MM.1S (cell line): Measurements from ENCODE around the gene ARMC2.

Experiments
- DNase-seq: peaks from one replicate; pipeline ENCODE4 v3.0.0-alpha.2; 2015
- H2AFZ ChIP-seq: fragments of 300-600 bp; sonication (generic); 2 replicates; pipeline ENCODE4 v1.6.0; 2016; ENCODE audit warnings: antibody characterized with exemption, low read length
- H3F3A ChIP-seq: fragments of 300-600 bp; sonication (generic); 2 replicates; pipeline ENCODE4 v1.6.1; 2016; ENCODE audit warnings: mild to moderate bottlenecking, antibody characterized with exemption, low read length, moderate library complexity, mixed read lengths; ENCODE audit not compliant: insufficient read depth
- H3K27ac ChIP-seq: fragments of 300-600 bp; sonication (generic); 2 replicates; pipeline ENCODE4 v1.5.1; 2016; ENCODE audit warnings: mild to moderate bottlenecking, low read length
- H3K27me3 ChIP-seq: fragments of 300-600 bp; sonication (generic); replicated peaks from 2 replicates; pipeline ENCODE4 v1.6.0; 2016; ENCODE audit warnings: low read length; ENCODE audit not compliant: insufficient read depth
- H3K36me3 ChIP-seq: fragments of 300-600 bp; sonication (generic); replicated peaks from 2 replicates; pipeline ENCODE4 v1.6.1; 2016; ENCODE audit warnings: mild to moderate bottlenecking, low read length, mixed read lengths; ENCODE audit not compliant: insufficient read depth
- H3K4me1 ChIP-seq: fragments of 300-600 bp; sonication (generic); 2 replicates; pipeline ENCODE4 v1.6.1; 2016; ENCODE audit warnings: low read length, mixed read lengths
- H3K4me2 ChIP-seq: fragments of 300-600 bp; sonication (generic); 2 replicates; pipeline ENCODE4 v1.6.0; 2016; ENCODE audit warnings: low read depth, low read length
- H3K4me3 ChIP-seq: fragments of 300-600 bp; sonication (generic); 2 replicates; pipeline ENCODE4 v1.5.1; 2016; ENCODE audit warnings: low read length, mixed read lengths
- H3K79me2 ChIP-seq: fragments of 300-600 bp; sonication (generic); 2 replicates; pipeline ENCODE4 v1.6.1; 2016; ENCODE audit warnings: mixed run types, low read length, mixed read lengths
- H3K9ac ChIP-seq: fragments of 300-600 bp; sonication (generic); 2 replicates; pipeline ENCODE4 v1.6.1; 2016; ENCODE audit warnings: low read length, mixed read lengths
- H3K9me2 ChIP-seq: fragments of 300-600 bp; sonication (generic); replicated peaks from 2 replicates; pipeline ENCODE4 v1.6.1; 2016; ENCODE audit warnings: mild to moderate bottlenecking, low read length, mixed read lengths; ENCODE audit not compliant: insufficient read depth
- H3K9me3 ChIP-seq: fragments of 300-600 bp; sonication (generic); replicated peaks from 2 replicates; pipeline ENCODE4 v1.6.1; 2016; ENCODE audit warnings: mild to moderate bottlenecking, low read length, mixed read lengths; ENCODE audit not compliant: insufficient read depth
- H4K20me1 ChIP-seq: fragments of 300-600 bp; sonication (generic); 2 replicates; pipeline ENCODE4 v1.6.1; 2016; ENCODE audit warnings: mild to moderate bottlenecking, low read length, moderate library complexity, mixed read lengths; ENCODE audit not compliant: insufficient read depth
- CTCF ChIP-seq: fragments of 300-600 bp; sonication (generic); IDR thresholded peaks from 2 replicates; pipeline ENCODE4 v1.5.1; 2016; ENCODE audit warnings: antibody characterized with exemption, low read length, mixed read lengths
- EZH2 ChIP-seq: fragments of 300-600 bp; sonication (generic); optimal IDR thresholded peaks from 2 replicates; pipeline ENCODE3; 2017; ENCODE audit warnings: low read depth, mild to moderate bottlenecking, antibody characterized with exemption, low read length, mixed read lengths
- EZH2phosphoT487 ChIP-seq: fragments of 300-600 bp; sonication (generic); IDR thresholded peaks from 2 replicates; pipeline ENCODE4 v1.6.1; 2018; ENCODE audit warnings: antibody characterized with exemption, low read length

ARMC2 gene

DNA sequence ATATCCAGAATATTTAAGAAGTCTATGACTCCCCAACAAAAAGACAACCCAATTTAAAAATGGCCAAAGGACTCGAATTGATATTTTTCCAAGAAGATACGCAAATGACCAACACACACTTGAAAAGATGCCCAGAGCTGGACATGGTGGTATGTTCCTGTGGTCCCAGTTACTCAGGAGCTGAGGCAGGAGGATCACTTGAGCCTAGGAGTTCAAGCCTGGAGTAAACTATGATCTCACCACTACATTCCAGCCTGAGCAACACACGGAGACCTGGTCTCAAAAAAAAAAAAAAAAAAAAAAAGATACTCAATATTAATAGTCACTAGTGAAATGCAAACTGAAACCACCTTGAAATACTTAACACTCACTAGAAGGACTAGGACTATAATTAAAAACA lies 12.2 kb upstream of the ARMC2 start:
- Histone ChIP-seq H3K9ac (no peak overlapping the region), H3K79me2 (peaks cover 26% of the 10 kb centered on the region), H3K4me3 (no peak overlapping the region), H2AFZ (no peak overlapping the region), H3K4me1 (peaks cover 44% of the 10 kb centered on the region), H3K4me2 (peak overlapping the region; percentile 32; the same call in 1 of the 2 replicates), H3K27ac (no peak overlapping the region), H3K9me3 (no peaks in the 10 kb centered on the region), H3K9me2 (no peaks in the 10 kb centered on the region), H4K20me1 (no peaks in the 10 kb centered on the region), H3F3A (peaks cover 19% of the 10 kb centered on the region), H3K36me3 (no peaks in the 10 kb centered on the region), H3K27me3 (no peaks in the 10 kb centered on the region)
- TF ChIP-seq EZH2: no peak
- TF ChIP-seq EZH2phosphoT487: no peak
- TF ChIP-seq CTCF: no peak
- DNase-seq: peak; percentile 58

DNA sequence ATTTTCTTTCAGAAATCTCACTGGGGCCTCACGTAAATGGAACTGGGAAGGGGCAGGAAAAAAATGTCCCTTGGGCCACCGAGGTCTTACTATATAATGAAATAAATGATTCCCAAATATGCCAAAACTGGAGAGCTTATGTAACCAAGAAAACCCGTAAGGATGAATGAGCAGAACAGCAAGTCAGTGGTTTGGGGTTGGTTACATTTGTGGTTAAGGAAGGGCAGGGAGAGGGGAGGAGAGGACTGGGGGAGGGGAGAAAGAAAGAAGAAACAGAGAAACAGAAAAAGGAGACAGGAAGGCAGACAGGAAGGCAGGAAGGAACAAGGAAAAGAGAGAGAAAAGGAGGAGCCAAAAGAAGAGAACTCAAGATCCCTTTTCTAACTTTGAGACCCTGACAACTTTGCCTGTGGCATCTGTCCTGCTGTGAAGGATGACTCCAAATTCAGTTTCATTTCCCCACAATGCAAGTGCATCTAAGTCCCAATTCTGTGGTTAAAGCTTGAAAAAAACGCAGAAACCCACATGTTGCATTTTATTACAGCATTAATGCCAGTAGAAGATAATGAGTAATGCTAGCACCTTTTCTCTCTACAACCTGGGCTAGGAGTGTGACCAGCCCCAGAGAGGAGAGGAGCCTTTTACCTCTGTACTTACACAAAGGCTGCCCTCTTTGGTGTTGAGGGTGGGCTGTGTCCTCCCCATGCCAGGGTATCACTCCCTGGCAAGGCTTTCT lies 10.8 kb upstream of the ARMC2 start:
- peaks cover 19% of the 10 kb centered on the region for H3F3A ChIP-seq
- H3K27ac ChIP-seq: peak overlapping the region; percentile 34; the same call in 1 of the 2 replicates
- peak overlapping the region; percentile 32 for H3K4me2 ChIP-seq
- no peaks in the 10 kb centered on the region for H4K20me1 ChIP-seq
- H3K36me3 ChIP-seq: no peaks in the 10 kb centered on the region
- peak; percentile 83 for DNase-seq
- no peaks in the 10 kb centered on the region for H3K9me3 ChIP-seq
- H3K27me3 ChIP-seq: no peaks in the 10 kb centered on the region
- no peak overlapping the region for H2AFZ ChIP-seq
- H3K9me2 ChIP-seq: no peaks in the 10 kb centered on the region
- H3K79me2 ChIP-seq: peaks cover 26% of the 10 kb centered on the region
- peak overlapping the region; percentile 2; the same call in 1 of the 2 replicates for H3K9ac ChIP-seq
- H3K4me1 ChIP-seq: peaks cover 51% of the 10 kb centered on the region
- TF ChIP-seq CTCF (no peak), EZH2 (no peak), EZH2phosphoT487 (no peak)
- peak overlapping the region; percentile 22; the same call in 1 of the 2 replicates for H3K4me3 ChIP-seq

DNA sequence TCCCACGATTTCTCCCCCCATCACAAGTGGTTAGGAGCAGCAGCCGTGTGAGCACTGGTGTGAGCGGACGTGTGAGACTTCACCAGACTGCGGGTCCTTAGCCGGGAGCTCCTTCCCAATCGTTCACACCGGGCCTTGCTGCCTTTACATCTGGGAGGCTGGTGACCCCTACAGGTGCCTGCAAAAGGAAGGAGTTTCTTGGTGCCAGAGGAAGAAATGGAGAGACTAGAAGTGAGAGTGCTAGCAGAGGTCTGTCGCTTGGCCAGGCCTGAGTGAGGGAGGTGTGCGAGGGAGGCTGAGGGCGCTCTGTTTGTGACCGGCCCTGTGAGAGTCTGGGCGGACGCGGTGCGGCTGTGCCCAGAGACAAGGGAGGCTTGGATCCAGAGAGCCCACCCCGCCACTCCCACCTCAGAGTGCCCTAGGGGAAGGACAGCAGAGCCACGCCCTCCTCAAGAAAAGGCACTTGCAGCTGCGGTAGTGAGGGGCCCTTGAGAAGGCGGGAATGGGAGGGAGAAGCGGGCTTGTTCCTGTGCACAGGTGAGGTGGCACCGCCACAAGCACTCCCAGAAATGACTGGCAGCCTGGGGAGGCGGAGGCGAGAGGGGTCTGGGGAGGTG lies 10.0 kb upstream of the ARMC2 start:
- Histone ChIP-seq H3K36me3 (no peaks in the 10 kb centered on the region), H3K9ac (peak overlapping the region; percentile 2; the same call in 1 of the 2 replicates), H4K20me1 (no peaks in the 10 kb centered on the region), H3K9me3 (no peaks in the 10 kb centered on the region), H3K4me3 (no peak overlapping the region), H3K9me2 (no peaks in the 10 kb centered on the region), H2AFZ (no peak overlapping the region), H3F3A (peaks cover 19% of the 10 kb centered on the region), H3K4me1 (peaks cover 51% of the 10 kb centered on the region), H3K27ac (peak overlapping the region; percentile 34; the same call in 1 of the 2 replicates), H3K27me3 (no peaks in the 10 kb centered on the region), H3K4me2 (peak overlapping the region; percentile 32), H3K79me2 (peaks cover 26% of the 10 kb centered on the region)
- TF ChIP-seq EZH2: no peak
- peak; percentile 23; the same call in 1 of the 2 replicates for TF ChIP-seq CTCF
- DNase-seq: no peak
